ENCODE measurements around the gene PREX1. TPM values are rescaled to one million over a fixed set of nuclear protein-coding genes. Genes with fewer than 3 reads are reported as not detected.

PREX1 gene
- total RNA-seq, 1 experiment from 2014 or later = not detected

DNA sequence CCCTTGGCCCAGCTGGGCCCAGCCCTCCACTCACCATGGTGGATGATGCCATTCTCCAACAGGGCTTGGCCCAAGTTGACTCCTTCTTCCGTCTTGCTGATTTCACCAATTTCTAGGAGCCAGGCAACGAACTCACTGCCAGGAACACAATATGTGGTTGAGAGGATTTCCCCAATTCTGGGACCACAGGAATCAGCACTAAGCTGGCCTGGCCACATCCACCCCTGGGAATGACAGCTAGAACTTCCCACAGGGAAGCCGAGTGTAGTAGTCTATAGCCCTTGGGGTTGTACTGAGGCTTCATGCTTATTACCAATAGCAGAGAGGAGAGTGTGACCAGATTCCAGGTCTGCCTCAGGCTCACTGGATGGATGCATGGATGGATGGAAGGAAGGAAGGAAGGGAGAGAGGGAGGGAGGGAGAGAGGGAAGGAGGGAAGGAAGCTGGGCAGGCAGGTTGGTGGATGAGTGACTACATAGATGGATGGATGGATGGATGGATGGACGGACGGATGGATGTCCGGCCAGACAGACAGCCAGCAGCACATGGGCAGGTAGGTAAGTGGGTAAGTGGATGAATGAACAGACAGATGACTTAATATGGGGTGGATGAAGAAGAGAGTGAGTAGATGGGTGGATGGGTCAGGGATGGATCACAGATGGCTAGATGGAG is 146.5 kb downstream of the PREX1 start:
- H3K36me3 Mint-ChIP-seq (ENCODE audit: insufficient read depth, unreplicated experiment) = no peaks in the 10 kb centered on the region
- no peak for DNase-seq (ENCODE audit: unreplicated experiment)
- H3K4me1 Mint-ChIP-seq (ENCODE audit: insufficient read depth, unreplicated experiment) = peaks cover 5% of the 10 kb centered on the region
- H3K9me3 Mint-ChIP-seq (ENCODE audit: unreplicated experiment) = no peaks in the 10 kb centered on the region
- ChIA-PET CTCF (interaction anchor here (1.5 kb wide), 1 partner anchor 224 kb away, joined by 5 read pairs; no protein-coding TSS in a partner anchor), POLR2A (interaction anchor here (1.7 kb wide), 1 partner anchor 216 kb away, joined by 4 read pairs; no protein-coding TSS in a partner anchor)
- H3K27ac Mint-ChIP-seq (ENCODE audit: low read depth, unreplicated experiment) = no peak overlapping the region
- intact Hi-C loops (cut with micrococcal nuclease) = no loop called here
- TF ChIP-seq, protein P1, sequence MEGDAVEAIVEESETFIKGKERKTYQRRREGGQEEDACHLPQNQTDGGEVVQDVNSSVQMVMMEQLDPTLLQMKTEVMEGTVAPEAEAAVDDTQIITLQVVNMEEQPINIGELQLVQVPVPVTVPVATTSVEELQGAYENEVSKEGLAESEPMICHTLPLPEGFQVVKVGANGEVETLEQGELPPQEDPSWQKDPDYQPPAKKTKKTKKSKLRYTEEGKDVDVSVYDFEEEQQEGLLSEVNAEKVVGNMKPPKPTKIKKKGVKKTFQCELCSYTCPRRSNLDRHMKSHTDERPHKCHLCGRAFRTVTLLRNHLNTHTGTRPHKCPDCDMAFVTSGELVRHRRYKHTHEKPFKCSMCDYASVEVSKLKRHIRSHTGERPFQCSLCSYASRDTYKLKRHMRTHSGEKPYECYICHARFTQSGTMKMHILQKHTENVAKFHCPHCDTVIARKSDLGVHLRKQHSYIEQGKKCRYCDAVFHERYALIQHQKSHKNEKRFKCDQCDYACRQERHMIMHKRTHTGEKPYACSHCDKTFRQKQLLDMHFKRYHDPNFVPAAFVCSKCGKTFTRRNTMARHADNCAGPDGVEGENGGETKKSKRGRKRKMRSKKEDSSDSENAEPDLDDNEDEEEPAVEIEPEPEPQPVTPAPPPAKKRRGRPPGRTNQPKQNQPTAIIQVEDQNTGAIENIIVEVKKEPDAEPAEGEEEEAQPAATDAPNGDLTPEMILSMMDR (IDR thresholded peaks at IDR 0.05; ENCODE audit: unreplicated experiment) = no peak
- H3K4me3 Mint-ChIP-seq (ENCODE audit: unreplicated experiment) = no peak overlapping the region
- BruUV-seq (replicated peaks) = no TSS peak
- H3K27me3 Mint-ChIP-seq (ENCODE audit: insufficient read depth, unreplicated experiment) = no peaks in the 10 kb centered on the region

DNA sequence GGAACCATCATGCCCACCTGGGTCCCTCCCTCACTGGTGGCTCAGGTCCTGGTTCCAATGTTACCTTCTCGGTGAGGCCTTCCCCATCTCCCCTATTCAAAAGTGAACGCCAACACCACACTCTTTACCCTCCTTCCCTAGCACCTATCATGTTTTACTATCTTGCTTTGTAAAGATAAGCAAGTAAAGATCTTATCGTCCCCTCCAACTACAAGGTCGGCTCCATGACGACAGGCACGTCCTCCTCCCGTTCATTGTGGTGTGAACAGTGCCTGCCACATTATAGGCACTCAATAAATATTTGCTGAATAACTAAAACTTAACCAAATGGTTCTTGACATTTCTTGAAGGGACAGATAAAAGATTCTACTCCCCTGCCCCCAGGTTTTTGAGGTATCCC is 147.1 kb downstream of the PREX1 start:
- no peaks in the 10 kb centered on the region for H3K9me3 Mint-ChIP-seq (ENCODE audit: unreplicated experiment)
- BruUV-seq (replicated peaks) = no TSS peak
- DNase-seq (ENCODE audit: unreplicated experiment) = no peak
- no peak overlapping the region for H3K4me3 Mint-ChIP-seq (ENCODE audit: unreplicated experiment)
- H3K27me3 Mint-ChIP-seq (ENCODE audit: insufficient read depth, unreplicated experiment) = peaks cover 2% of the 10 kb centered on the region
- CTCF ChIA-PET = interaction anchor here (0.5 to 0.6 kb wide), 2 partner anchors 168 to 223 kb away, joined by 3 read pairs; no protein-coding TSS in a partner anchor
- no peak overlapping the region for H3K27ac Mint-ChIP-seq (ENCODE audit: low read depth, unreplicated experiment)
- H3K36me3 Mint-ChIP-seq (ENCODE audit: insufficient read depth, unreplicated experiment) = no peaks in the 10 kb centered on the region
- H3K4me1 Mint-ChIP-seq (ENCODE audit: insufficient read depth, unreplicated experiment) = no peaks in the 10 kb centered on the region
- intact Hi-C loops (cut with micrococcal nuclease) = no loop called here
- TF ChIP-seq, protein P1 (IDR thresholded peaks at IDR 0.05; ENCODE audit: unreplicated experiment) = no peak
- POLR2A ChIA-PET = no interaction called here

DNA sequence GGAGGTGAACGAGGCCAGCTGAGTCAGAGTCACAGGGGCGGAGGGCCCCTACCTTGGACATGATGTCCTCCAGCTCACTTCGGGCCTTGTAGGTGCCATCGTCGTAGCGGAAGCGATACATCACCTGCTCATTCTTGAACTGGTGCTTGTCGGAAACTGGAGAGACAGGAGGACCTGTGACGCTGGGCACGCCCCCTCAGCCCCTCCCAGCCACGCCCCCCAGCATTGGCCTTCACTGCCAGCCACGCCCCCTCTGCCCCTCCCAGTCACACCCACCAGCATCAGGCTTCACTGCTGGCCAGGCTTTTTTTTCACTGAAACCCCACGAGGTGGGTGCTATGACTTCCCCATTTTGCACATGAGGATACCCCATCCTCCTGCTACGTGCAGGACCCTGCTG is 148.2 kb downstream of the PREX1 start:
- no TSS peak for BruUV-seq (replicated peaks)
- Mint-ChIP-seq H3K4me1 (ENCODE audit: insufficient read depth, unreplicated experiment) (no peaks in the 10 kb centered on the region), H3K36me3 (ENCODE audit: insufficient read depth, unreplicated experiment) (no peaks in the 10 kb centered on the region), H3K27me3 (ENCODE audit: insufficient read depth, unreplicated experiment) (peaks cover 12% of the 10 kb centered on the region), H3K4me3 (ENCODE audit: unreplicated experiment) (no peak overlapping the region), H3K9me3 (ENCODE audit: unreplicated experiment) (no peaks in the 10 kb centered on the region), H3K27ac (ENCODE audit: low read depth, unreplicated experiment) (no peak overlapping the region)
- intact Hi-C loops (cut with micrococcal nuclease) = no loop called here
- TF ChIP-seq, protein P1 (IDR thresholded peaks at IDR 0.05; ENCODE audit: unreplicated experiment) = no peak
- ChIA-PET CTCF (no interaction called here), POLR2A (no interaction called here)
- peak; percentile 35 for DNase-seq (ENCODE audit: unreplicated experiment)

DNA sequence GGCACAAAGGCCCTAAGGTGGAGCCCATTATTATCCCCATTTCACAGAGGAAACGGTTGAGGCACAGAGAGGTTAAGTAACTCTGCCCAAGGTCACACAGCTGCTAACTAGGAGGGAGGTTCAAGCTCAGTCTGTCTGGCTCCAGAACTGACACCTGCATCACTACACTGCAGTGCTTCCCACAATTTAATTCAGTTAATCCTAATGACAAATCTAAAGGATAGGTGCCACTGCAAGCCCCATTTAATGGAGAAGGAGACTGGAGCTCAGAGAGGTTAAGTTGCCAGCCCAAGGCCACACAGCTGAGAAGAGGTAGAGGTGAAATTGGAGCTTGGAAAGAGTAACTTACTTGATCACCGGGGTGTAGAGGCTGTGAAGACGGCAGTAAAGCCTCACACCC is 148.8 kb downstream of the PREX1 start:
- Mint-ChIP-seq H3K4me1 (ENCODE audit: insufficient read depth, unreplicated experiment) (no peaks in the 10 kb centered on the region), H3K4me3 (ENCODE audit: unreplicated experiment) (no peak overlapping the region), H3K27me3 (ENCODE audit: insufficient read depth, unreplicated experiment) (peaks cover 12% of the 10 kb centered on the region), H3K9me3 (ENCODE audit: unreplicated experiment) (no peaks in the 10 kb centered on the region), H3K36me3 (ENCODE audit: insufficient read depth, unreplicated experiment) (no peaks in the 10 kb centered on the region), H3K27ac (ENCODE audit: low read depth, unreplicated experiment) (no peak overlapping the region)
- BruUV-seq (replicated peaks) = no TSS peak
- DNase-seq (ENCODE audit: unreplicated experiment) = no peak
- intact Hi-C loops (cut with micrococcal nuclease) = no loop called here
- ChIA-PET CTCF (no interaction called here), POLR2A (interaction anchor here (0.7 kb wide), 1 partner anchor 16 kb away, joined by 3 read pairs; no protein-coding TSS in a partner anchor)
- TF ChIP-seq, protein P1 (IDR thresholded peaks at IDR 0.05; ENCODE audit: unreplicated experiment) = no peak
